ENCODE measurements around the gene ACTR8. TPM values are rescaled to one million over a fixed set of nuclear protein-coding genes. Genes with fewer than 3 reads are reported as not detected.

ACTR8 gene
- total and polyA plus RNA-seq, 2 of the 13 experiments (the other 11 are each of a cell fraction or from before 2014, with no cell fraction given), result 15.5 to 29.0 TPM

- no peak; the same call in 1 of the 2 replicates for TF ChIP-seq AHDC1 (CRISPR knock-in tag; IDR thresholded peaks at IDR 0.05; ENCODE audit: borderline replicate concordance)
- peak; percentile 77; the same call in 1 of the 2 replicates for TF ChIP-seq ZNF160 (CRISPR knock-in tag; IDR thresholded peaks at IDR 0.05)
- TF ChIP-seq ZNF782 (CRISPR knock-in tag; IDR thresholded peaks at IDR 0.05; ENCODE audit: borderline replicate concordance), result no peak; the same call in 1 of the 2 replicates
- no peak for TF ChIP-seq ZNF460 (CRISPR knock-in tag; IDR thresholded peaks at IDR 0.05; ENCODE audit: borderline replicate concordance)
- TF ChIP-seq ZFP36L1 (CRISPR knock-in tag; IDR thresholded peaks at IDR 0.05), result no peak; the same call in 1 of the 2 replicates
- peak; percentile 23; the same call in 1 of the 2 replicates for TF ChIP-seq ZNF572 (CRISPR knock-in tag; IDR thresholded peaks at IDR 0.05)
- TF ChIP-seq ZNF552 (CRISPR knock-in tag; IDR thresholded peaks at IDR 0.05; ENCODE audit: borderline replicate concordance), result 0 out of 2 replicates have a peak, but pooled peaks have one; percentile 14
- TF ChIP-seq FLYWCH1 (CRISPR knock-in tag; IDR thresholded peaks at IDR 0.05), result no peak
- TF ChIP-seq ZNF318 (CRISPR knock-in tag; IDR thresholded peaks at IDR 0.05), result no peak
- TF ChIP-seq ISX (CRISPR knock-in tag; conservative IDR thresholded peaks at IDR 0.05), result no peak
- TF ChIP-seq GATA4 (IDR thresholded peaks at IDR 0.05; ENCODE audit: borderline replicate concordance, low read depth), result peak; percentile 79; the same call in 1 of the 2 replicates
- TF ChIP-seq, protein P1, sequence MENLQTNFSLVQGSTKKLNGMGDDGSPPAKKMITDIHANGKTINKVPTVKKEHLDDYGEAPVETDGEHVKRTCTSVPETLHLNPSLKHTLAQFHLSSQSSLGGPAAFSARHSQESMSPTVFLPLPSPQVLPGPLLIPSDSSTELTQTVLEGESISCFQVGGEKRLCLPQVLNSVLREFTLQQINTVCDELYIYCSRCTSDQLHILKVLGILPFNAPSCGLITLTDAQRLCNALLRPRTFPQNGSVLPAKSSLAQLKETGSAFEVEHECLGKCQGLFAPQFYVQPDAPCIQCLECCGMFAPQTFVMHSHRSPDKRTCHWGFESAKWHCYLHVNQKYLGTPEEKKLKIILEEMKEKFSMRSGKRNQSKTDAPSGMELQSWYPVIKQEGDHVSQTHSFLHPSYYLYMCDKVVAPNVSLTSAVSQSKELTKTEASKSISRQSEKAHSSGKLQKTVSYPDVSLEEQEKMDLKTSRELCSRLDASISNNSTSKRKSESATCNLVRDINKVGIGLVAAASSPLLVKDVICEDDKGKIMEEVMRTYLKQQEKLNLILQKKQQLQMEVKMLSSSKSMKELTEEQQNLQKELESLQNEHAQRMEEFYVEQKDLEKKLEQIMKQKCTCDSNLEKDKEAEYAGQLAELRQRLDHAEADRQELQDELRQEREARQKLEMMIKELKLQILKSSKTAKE (CRISPR knock-in tag; IDR thresholded peaks at IDR 0.05; ENCODE audit: borderline replicate concordance), result peak; percentile 5; the same call in 1 of the 2 replicates
These were observed 39.3 kb downstream of the ACTR8 start (continued) for GRCh38 chr3:53842436-53843194.

Measured in HepG2 (cell line).